ENCODE results near the gene DBF4. TPM values are rescaled to one million over a fixed set of nuclear protein-coding genes. Genes with fewer than 3 reads are reported as not detected.

Gene DBF4
- total and polyA plus RNA-seq, 2 of the 4 experiments (the other 2 are of a cell fraction): 6.4 to 7.2 TPM

GRCh38 chr7:87933605-87933952, 57.3 kb downstream of the DBF4 start (continued):
- TF ChIP-seq, protein P1, sequence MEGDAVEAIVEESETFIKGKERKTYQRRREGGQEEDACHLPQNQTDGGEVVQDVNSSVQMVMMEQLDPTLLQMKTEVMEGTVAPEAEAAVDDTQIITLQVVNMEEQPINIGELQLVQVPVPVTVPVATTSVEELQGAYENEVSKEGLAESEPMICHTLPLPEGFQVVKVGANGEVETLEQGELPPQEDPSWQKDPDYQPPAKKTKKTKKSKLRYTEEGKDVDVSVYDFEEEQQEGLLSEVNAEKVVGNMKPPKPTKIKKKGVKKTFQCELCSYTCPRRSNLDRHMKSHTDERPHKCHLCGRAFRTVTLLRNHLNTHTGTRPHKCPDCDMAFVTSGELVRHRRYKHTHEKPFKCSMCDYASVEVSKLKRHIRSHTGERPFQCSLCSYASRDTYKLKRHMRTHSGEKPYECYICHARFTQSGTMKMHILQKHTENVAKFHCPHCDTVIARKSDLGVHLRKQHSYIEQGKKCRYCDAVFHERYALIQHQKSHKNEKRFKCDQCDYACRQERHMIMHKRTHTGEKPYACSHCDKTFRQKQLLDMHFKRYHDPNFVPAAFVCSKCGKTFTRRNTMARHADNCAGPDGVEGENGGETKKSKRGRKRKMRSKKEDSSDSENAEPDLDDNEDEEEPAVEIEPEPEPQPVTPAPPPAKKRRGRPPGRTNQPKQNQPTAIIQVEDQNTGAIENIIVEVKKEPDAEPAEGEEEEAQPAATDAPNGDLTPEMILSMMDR (conservative IDR thresholded peaks at IDR 0.05; ENCODE audit: low read depth, low read length): no peak
- no peak for TF ChIP-seq CHD1 (IDR thresholded peaks at IDR 0.05; ENCODE audit: low read depth, low read length)

DNA sequence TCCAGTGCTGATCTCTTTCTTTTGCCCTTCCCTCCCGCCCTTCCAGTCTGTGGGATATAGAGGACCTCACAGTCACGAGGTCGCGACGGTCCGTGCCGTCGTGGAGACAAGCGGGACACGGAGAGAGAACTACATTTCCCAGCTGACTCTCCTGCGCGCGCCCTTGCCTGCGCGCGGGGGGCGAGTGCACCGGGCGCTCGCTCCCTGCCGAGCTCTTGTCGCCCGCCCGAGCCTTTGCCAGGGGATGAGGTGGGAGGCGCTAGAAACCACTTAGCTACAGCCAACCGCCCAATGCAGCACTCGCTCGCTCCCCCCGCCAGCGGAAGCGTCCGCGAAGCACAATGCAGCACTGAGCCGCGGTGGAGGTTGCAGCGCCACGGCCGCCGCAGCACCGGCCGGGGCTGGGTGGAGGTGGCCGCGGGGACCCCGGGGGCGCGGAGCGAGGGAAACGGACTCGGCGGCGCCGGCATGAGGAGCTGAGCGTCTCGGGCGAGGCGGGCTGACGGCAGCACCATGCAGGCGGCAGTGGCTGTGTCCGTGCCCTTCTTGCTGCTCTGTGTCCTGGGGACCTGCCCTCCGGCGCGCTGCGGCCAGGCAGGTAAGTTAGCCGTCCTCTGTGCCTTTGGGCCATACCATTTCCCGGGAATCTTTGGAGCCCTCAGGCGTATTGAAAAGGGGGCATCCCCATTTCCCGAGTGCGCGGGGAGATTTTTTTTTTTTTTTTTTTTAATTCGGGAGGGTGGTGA, 57.8 kb downstream of the DBF4 start, which contains the start of gene ADAM22:
Gene ADAM22 (plus strand): TSS at position 299 of the 746 bp plus-strand sequence. CDS start 215 bp downstream, at position 514.
- no peaks in the 10 kb centered on the region for H3K79me1 ChIP-seq (ENCODE audit: low read depth in 1 of 2, low read length in 2 of 2)
- H3K4me2 ChIP-seq (ENCODE audit: low read depth, low read length): peak within 1 kb of the TSS; percentile 94
- no TSS peak for BruUV-seq (replicated peaks)
- H3K4me3 ChIP-seq (ENCODE audit: insufficient read depth, low read depth, low read length): peak within 1 kb of the TSS; percentile 52
- H3K18ac ChIP-seq (ENCODE audit: low read depth, low read length): no peak within 1 kb of the TSS
- dilution Hi-C loops (cut with HindIII; ENCODE audit: low sequenced_read_pairs, unreplicated experiment) (no loop called here), intact Hi-C loops (cut with micrococcal nuclease) (no loop called here), in situ Hi-C loops (cut with MboI; ENCODE audit: low sequenced_read_pairs) (no loop called here)
- no peak within 1 kb of the TSS for H2AK5ac ChIP-seq (ENCODE audit: low read depth, low read length)
- WGBS, 2 experiments (ENCODE audit: extremely low coverage in 2 of 2, insufficient read length in 1 of 2): 1% methylated on average over 33 of the region's 70 CpGs; no CpG with 5 or more reads in 1 of the 2 experiments
- no peaks in the 10 kb centered on the region for H4K20me1 ChIP-seq (ENCODE audit: insufficient read depth, low read length)
- H3K56ac ChIP-seq (ENCODE audit: extremely low read depth, insufficient read depth, low read length): no peak within 1 kb of the TSS
- no peaks in the 10 kb centered on the region for H3K9me3 ChIP-seq (ENCODE audit: control insufficient read depth, insufficient read depth, low read length)
- ATAC-seq (ENCODE audit: low read depth) (peak; percentile 94), DNase-seq (peak; percentile 64)
- H3K27ac ChIP-seq (ENCODE audit: insufficient read depth, low read length): no peak within 1 kb of the TSS
- H4K91ac ChIP-seq (ENCODE audit: insufficient read depth, low read depth, low read length): no peak within 1 kb of the TSS
- H3K23ac ChIP-seq (ENCODE audit: low read depth, low read length): peak within 1 kb of the TSS; percentile 27; the same call in 1 of the 2 replicates
- no peak within 1 kb of the TSS for H4K5ac ChIP-seq (ENCODE audit: low read depth, low read length)
- ChIA-PET POLR2A (ENCODE audit: unreplicated experiment) (no interaction called here), CTCF (no interaction called here)
- H3K4me1 ChIP-seq (ENCODE audit: control insufficient read depth, insufficient read depth, low read length): no peaks in the 10 kb centered on the region
- peak within 1 kb of the TSS; percentile 9 for H2AK9ac ChIP-seq (replicated peaks; ENCODE audit: low read depth, low read length, poor library complexity)
- no peak within 1 kb of the TSS for H2BK20ac ChIP-seq (ENCODE audit: low read depth, low read length)
- H3K36me3 ChIP-seq (ENCODE audit: control insufficient read depth, insufficient read depth, low read length): no peaks in the 10 kb centered on the region
- H3K27me3 ChIP-seq (ENCODE audit: control insufficient read depth, insufficient read depth, low read length): peaks cover 7% of the 10 kb centered on the region; the same call in 1 of the 2 replicates
- H2BK15ac ChIP-seq (ENCODE audit: low read depth, low read length): no peak within 1 kb of the TSS
- H2BK120ac ChIP-seq (ENCODE audit: low read depth, low read length): no peak within 1 kb of the TSS
- H2BK5ac ChIP-seq (ENCODE audit: low read depth, low read length, poor library complexity, severe bottlenecking): no peak within 1 kb of the TSS
- H3K4ac ChIP-seq (ENCODE audit: low read depth, low read length): no peak within 1 kb of the TSS
- H2AFZ ChIP-seq (replicated peaks; ENCODE audit: low read length, poor library complexity): peak within 1 kb of the TSS; percentile 89
- no peak within 1 kb of the TSS for H4K8ac ChIP-seq (ENCODE audit: low read depth in 2 of 2, low read length in 2 of 2)
- no peaks in the 10 kb centered on the region for H3K9me1 ChIP-seq (ENCODE audit: insufficient read depth, low read length)
- no peak within 1 kb of the TSS for H3K14ac ChIP-seq (replicated peaks; ENCODE audit: low read depth, low read length)
- no peak within 1 kb of the TSS for H3K9ac ChIP-seq (ENCODE audit: low read depth, low read length)
- TF ChIP-seq POLR2A (IDR thresholded peaks at IDR 0.05; ENCODE audit: low read depth, low read length) (no peak), CEBPB (IDR thresholded peaks at IDR 0.05; ENCODE audit: low read depth, low read length) (no peak), USF2 (IDR thresholded peaks at IDR 0.05; ENCODE audit: low read depth, low read length) (no peak), MAFK (IDR thresholded peaks at IDR 0.05; ENCODE audit: low read depth, low read length) (no peak), MXI1 (IDR thresholded peaks at IDR 0.05; ENCODE audit: borderline replicate concordance, low read depth, low read length) (no peak), RFX5 (IDR thresholded peaks at IDR 0.05; ENCODE audit: low read depth, low read length) (no peak), CHD1 (IDR thresholded peaks at IDR 0.05; ENCODE audit: low read depth, low read length) (no peak), BHLHE40 (IDR thresholded peaks at IDR 0.05; ENCODE audit: low read depth, low read length) (no peak), RCOR1 (IDR thresholded peaks at IDR 0.05; ENCODE audit: insufficient replicate concordance, low read length) (no peak), SMC3 (IDR thresholded peaks at IDR 0.05; ENCODE audit: low read depth, low read length) (no peak)
- TF ChIP-seq, protein P1 (conservative IDR thresholded peaks at IDR 0.05; ENCODE audit: low read depth, low read length): no peak

All from IMR-90 (cell line).